Measurements from ENCODE around the gene TMC8. TPM values are rescaled to one million over a fixed set of nuclear protein-coding genes. Genes with fewer than 3 reads are reported as not detected.

TMC8 gene
- total and polyA plus RNA-seq, 4 donors = 1.3 to 14.5 (median 5.0) TPM

DNA sequence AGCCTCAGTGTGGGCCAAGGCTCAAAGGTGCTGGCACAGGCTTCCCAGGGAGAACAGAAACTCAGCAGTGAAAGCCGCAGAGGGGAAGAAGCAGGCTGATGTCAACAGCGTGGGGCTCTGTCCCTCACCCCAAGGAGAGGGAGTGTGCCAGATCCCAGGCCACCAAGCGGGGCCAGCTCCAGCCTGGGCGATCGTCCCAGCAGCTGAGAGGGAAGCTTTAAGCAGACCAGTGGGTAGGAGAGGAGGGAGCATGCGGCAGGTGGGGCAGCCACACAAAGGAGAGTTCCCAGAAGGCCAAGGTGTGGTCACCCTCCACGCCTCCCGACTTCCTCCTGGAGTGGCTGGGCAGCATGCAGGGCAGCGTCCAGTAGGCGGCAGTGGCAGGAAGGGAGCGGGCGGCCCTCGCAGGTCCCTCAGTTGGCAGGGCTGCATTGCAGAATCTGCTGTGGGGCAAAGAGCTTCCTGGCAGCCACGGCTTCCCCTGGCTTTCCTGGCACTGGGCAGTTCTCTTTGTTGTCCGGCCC, 43.8 kb downstream of the TMC8 start:
- 18% methylated on average over 15 of the region's 15 CpGs for WGBS
- peaks cover 20 to 51% (median 39%) of the 10 kb centered on the region in 4 donors for H3K4me1 ChIP-seq (ENCODE audit: control insufficient read depth in 4 of 4, insufficient read depth in 4 of 4, low read length in 3 of 4)
- no peak for DNase-seq (ENCODE audit: low spot score)
- no peaks in the 10 kb centered on the region for H3K27me3 ChIP-seq (ENCODE audit: control insufficient read depth in 4 of 4, insufficient read depth in 4 of 4, low read length in 3 of 4)
- peak overlapping the region; percentile 7 to 49 (median 31) for H3K4me3 ChIP-seq (ENCODE audit: low read depth in 1 of 3, low read length in 3 of 3)
- peak overlapping the region; percentile 69 to 76 for H3K27ac ChIP-seq (ENCODE audit: low read depth in 1 of 2, low read length in 2 of 2)
- H3K36me3 ChIP-seq (ENCODE audit: control insufficient read depth in 4 of 4, insufficient read depth in 3 of 4, low read depth in 1 of 4, low read length in 3 of 4) = peaks cover 0 to 21% (median 4%) of the 10 kb centered on the region in 4 donors
- TF ChIP-seq, protein P1, sequence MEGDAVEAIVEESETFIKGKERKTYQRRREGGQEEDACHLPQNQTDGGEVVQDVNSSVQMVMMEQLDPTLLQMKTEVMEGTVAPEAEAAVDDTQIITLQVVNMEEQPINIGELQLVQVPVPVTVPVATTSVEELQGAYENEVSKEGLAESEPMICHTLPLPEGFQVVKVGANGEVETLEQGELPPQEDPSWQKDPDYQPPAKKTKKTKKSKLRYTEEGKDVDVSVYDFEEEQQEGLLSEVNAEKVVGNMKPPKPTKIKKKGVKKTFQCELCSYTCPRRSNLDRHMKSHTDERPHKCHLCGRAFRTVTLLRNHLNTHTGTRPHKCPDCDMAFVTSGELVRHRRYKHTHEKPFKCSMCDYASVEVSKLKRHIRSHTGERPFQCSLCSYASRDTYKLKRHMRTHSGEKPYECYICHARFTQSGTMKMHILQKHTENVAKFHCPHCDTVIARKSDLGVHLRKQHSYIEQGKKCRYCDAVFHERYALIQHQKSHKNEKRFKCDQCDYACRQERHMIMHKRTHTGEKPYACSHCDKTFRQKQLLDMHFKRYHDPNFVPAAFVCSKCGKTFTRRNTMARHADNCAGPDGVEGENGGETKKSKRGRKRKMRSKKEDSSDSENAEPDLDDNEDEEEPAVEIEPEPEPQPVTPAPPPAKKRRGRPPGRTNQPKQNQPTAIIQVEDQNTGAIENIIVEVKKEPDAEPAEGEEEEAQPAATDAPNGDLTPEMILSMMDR (IDR thresholded peaks at IDR 0.05; ENCODE audit: low read depth, low read length, missing input control) = peak; percentile 88
- TF ChIP-seq TAF1 (conservative IDR thresholded peaks at IDR 0.05) = peak; percentile 64
- TF ChIP-seq NR2F2 (IDR thresholded peaks at IDR 0.05) = no peak
- TF ChIP-seq EGR1 (IDR thresholded peaks at IDR 0.05; ENCODE audit: low read depth in 2 of 2) = peak in 1 of 2 donors; percentile 42
- peak; percentile 65 for TF ChIP-seq SP1 (IDR thresholded peaks at IDR 0.05)
- TF ChIP-seq REST (IDR thresholded peaks at IDR 0.05) = no peak
- peak; percentile 73 to 85 for TF ChIP-seq RAD21 (IDR thresholded peaks at IDR 0.05)
- no peak for TF ChIP-seq FOXA2 (IDR thresholded peaks at IDR 0.05)
- peak in 1 of 2 donors; percentile 10 for TF ChIP-seq GABPA (IDR thresholded peaks at IDR 0.05 in 1 of 2, conservative IDR thresholded peaks at IDR 0.05 in 1 of 2)
- peak in 1 of 2 donors; percentile 0 for TF ChIP-seq JUND (IDR thresholded peaks at IDR 0.05)
- TF ChIP-seq RXRA (IDR thresholded peaks at IDR 0.05) = peak in 1 of 2 donors; percentile 74
- TF ChIP-seq MAX (IDR thresholded peaks at IDR 0.05) = peak; percentile 83
- peak in 1 of 2 donors; percentile 37 for TF ChIP-seq HNF4A (conservative IDR thresholded peaks at IDR 0.05)
- H3K9ac ChIP-seq (ENCODE audit: low read depth in 1 of 2, low read length in 2 of 2) = no peak overlapping the region
- H3K9me3 ChIP-seq (ENCODE audit: control insufficient read depth in 4 of 4, low read length in 3 of 4) = no peaks in the 10 kb centered on the region

DNA sequence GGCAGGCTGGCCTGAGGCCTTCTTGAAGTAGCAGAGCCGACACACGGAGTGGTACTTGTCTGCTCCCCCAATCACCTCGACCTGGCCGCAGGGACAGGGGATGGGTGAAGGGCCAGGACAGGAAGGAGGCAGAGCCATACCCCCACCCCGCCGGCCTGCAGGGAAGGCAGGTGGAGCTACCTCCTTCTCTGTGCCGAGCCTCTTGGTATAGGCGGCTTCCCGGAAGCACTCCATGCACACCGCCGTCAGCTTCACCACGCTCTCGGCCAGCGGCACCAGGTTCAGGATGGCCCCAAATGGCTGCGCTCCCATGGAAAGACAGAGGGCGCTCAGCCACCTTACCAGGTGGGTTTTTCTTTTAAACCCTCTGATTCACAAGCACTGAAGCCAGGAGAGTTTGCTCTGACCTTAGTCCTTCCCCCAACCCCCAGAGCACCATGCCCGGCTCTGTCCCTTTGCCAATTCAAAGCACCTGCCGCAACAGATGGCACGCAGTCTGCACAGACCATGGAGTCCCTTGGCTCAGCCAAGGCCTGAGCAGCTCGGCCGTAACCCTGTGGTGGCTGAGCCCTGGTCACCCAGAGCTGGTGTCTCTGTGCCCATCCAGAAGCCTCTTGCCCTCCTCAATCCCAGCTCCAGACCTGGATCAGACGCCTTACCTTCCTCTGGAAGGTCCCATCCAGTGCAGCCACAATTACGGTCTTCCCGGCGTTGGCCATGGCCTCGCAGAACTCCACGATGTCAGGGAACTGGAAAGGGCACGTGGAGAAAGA, 44.5 kb downstream of the TMC8 start:
- no peaks in the 10 kb centered on the region for H3K9me3 ChIP-seq (ENCODE audit: control insufficient read depth in 4 of 4, low read length in 3 of 4)
- WGBS = 32% methylated on average over 28 of the region's 28 CpGs
- TF ChIP-seq RXRA (IDR thresholded peaks at IDR 0.05) = peak; percentile 60 to 78
- no peak for TF ChIP-seq FOXA1 (IDR thresholded peaks at IDR 0.05)
- TF ChIP-seq YY1 (IDR thresholded peaks at IDR 0.05) = peak; percentile 77
- TF ChIP-seq JUND (IDR thresholded peaks at IDR 0.05) = peak in 1 of 2 donors; percentile 9
- TF ChIP-seq, protein P1 (IDR thresholded peaks at IDR 0.05; ENCODE audit: low read depth, low read length, missing input control) = peak; percentile 42
- peak; percentile 40 for TF ChIP-seq SP1 (IDR thresholded peaks at IDR 0.05)
- TF ChIP-seq HNF4A (conservative IDR thresholded peaks at IDR 0.05) = peak in 1 of 2 donors; percentile 69
- peak in 1 of 2 donors; percentile 44 for TF ChIP-seq EGR1 (IDR thresholded peaks at IDR 0.05; ENCODE audit: low read depth in 2 of 2)
- TF ChIP-seq TAF1 (conservative IDR thresholded peaks at IDR 0.05) = peak; percentile 9
- no peak for TF ChIP-seq REST (IDR thresholded peaks at IDR 0.05)
- TF ChIP-seq NR2F2 (IDR thresholded peaks at IDR 0.05) = no peak
- peak in 1 of 2 donors; percentile 47 for TF ChIP-seq RAD21 (IDR thresholded peaks at IDR 0.05)
- peak; percentile 76 for TF ChIP-seq MAX (IDR thresholded peaks at IDR 0.05)
- peak overlapping the region; percentile 69 to 76 for H3K27ac ChIP-seq (ENCODE audit: low read depth in 1 of 2, low read length in 2 of 2)
- no peak for DNase-seq (ENCODE audit: low spot score)
- peak overlapping the region; percentile 7 to 49 (median 31) for H3K4me3 ChIP-seq (ENCODE audit: low read depth in 1 of 3, low read length in 3 of 3)
- peaks cover 0 to 21% (median 4%) of the 10 kb centered on the region in 4 donors for H3K36me3 ChIP-seq (ENCODE audit: control insufficient read depth in 4 of 4, insufficient read depth in 3 of 4, low read depth in 1 of 4, low read length in 3 of 4)
- H3K9ac ChIP-seq (ENCODE audit: low read depth in 1 of 2, low read length in 2 of 2) = peak overlapping the region in 1 of 2 donors; percentile 36
- H3K4me1 ChIP-seq (ENCODE audit: control insufficient read depth in 4 of 4, insufficient read depth in 4 of 4, low read length in 3 of 4) = peaks cover 13 to 48% (median 34%) of the 10 kb centered on the region in 4 donors
- no peaks in the 10 kb centered on the region for H3K27me3 ChIP-seq (ENCODE audit: control insufficient read depth in 4 of 4, insufficient read depth in 4 of 4, low read length in 3 of 4)

Measured in liver (tissue), 9 donors.